Measurements from ENCODE around the gene FGF12.

The FGF12 gene

GRCh38 chr3:192128922-192129321 lies 598.4 kb downstream of the FGF12 start:
- H3K4me3 Mint-ChIP-seq = no peak overlapping the region
- no peaks in the 10 kb centered on the region for H3K27me3 Mint-ChIP-seq (ENCODE audit: low read depth)
- peak overlapping the region in 1 of 3 experiments; percentile 42 for H3K27ac Mint-ChIP-seq
- H3K9me3 Mint-ChIP-seq = peaks cover 8% of the 10 kb centered on the region
- H3K4me1 Mint-ChIP-seq = no peaks in the 10 kb centered on the region
- TF ChIP-seq CTCF (IDR thresholded peaks at IDR 0.05; ENCODE audit: unreplicated experiment in 3 of 3) = no peak
- H3K36me3 Mint-ChIP-seq (ENCODE audit: low read depth) = no peaks in the 10 kb centered on the region

- H3K36me3 Mint-ChIP-seq (ENCODE audit: low read depth) = no peaks in the 10 kb centered on the region
These were observed 599.3 kb downstream of the FGF12 start for GRCh38 chr3:192128060-192128459.

GRCh38 chr3:192122832-192123594 lies 604.3 kb downstream of the FGF12 start:
- no peak for TF ChIP-seq CTCF (IDR thresholded peaks at IDR 0.05; ENCODE audit: unreplicated experiment in 3 of 3)
- no peaks in the 10 kb centered on the region for H3K9me3 Mint-ChIP-seq
- H3K4me1 Mint-ChIP-seq = no peaks in the 10 kb centered on the region
- H3K4me3 Mint-ChIP-seq = no peak overlapping the region
- no peaks in the 10 kb centered on the region for H3K27me3 Mint-ChIP-seq (ENCODE audit: low read depth)
- H3K27ac Mint-ChIP-seq = no peak overlapping the region
- H3K36me3 Mint-ChIP-seq (ENCODE audit: low read depth) = no peaks in the 10 kb centered on the region

More at GRCh38 chr3:192128060-192128459, 599.3 kb downstream of the FGF12 start:
- TF ChIP-seq CTCF (IDR thresholded peaks at IDR 0.05; ENCODE audit: unreplicated experiment in 3 of 3) = no peak
- Mint-ChIP-seq H3K9me3 (peaks cover 8% of the 10 kb centered on the region), H3K4me1 (no peaks in the 10 kb centered on the region), H3K27ac (peak overlapping the region in 1 of 3 experiments; percentile 70), H3K4me3 (no peak overlapping the region), H3K27me3 (ENCODE audit: low read depth) (no peaks in the 10 kb centered on the region)

- Mint-ChIP-seq H3K36me3 (ENCODE audit: low read depth) (no peaks in the 10 kb centered on the region), H3K27ac (no peak overlapping the region), H3K27me3 (ENCODE audit: low read depth) (no peaks in the 10 kb centered on the region), H3K4me3 (no peak overlapping the region), H3K9me3 (peaks cover 3% of the 10 kb centered on the region), H3K4me1 (no peaks in the 10 kb centered on the region)
- no peak for TF ChIP-seq CTCF (IDR thresholded peaks at IDR 0.05; ENCODE audit: unreplicated experiment in 3 of 3)
These were observed 605.4 kb downstream of the FGF12 start for GRCh38 chr3:192121923-192122322.

- Mint-ChIP-seq H3K9me3 (peaks cover 2% of the 10 kb centered on the region), H3K27me3 (ENCODE audit: low read depth) (no peaks in the 10 kb centered on the region), H3K4me3 (no peak overlapping the region), H3K27ac (no peak overlapping the region), H3K4me1 (no peaks in the 10 kb centered on the region), H3K36me3 (ENCODE audit: low read depth) (no peaks in the 10 kb centered on the region)
- TF ChIP-seq CTCF (IDR thresholded peaks at IDR 0.05; ENCODE audit: unreplicated experiment in 3 of 3) = no peak
These were observed 618.5 kb downstream of the FGF12 start for GRCh38 chr3:192108820-192109219.

- no peaks in the 10 kb centered on the region for H3K4me1 Mint-ChIP-seq
- no peaks in the 10 kb centered on the region for H3K27me3 Mint-ChIP-seq (ENCODE audit: low read depth)
- H3K4me3 Mint-ChIP-seq = no peak overlapping the region
- H3K36me3 Mint-ChIP-seq (ENCODE audit: low read depth) = no peaks in the 10 kb centered on the region
- no peaks in the 10 kb centered on the region for H3K9me3 Mint-ChIP-seq
- TF ChIP-seq CTCF (IDR thresholded peaks at IDR 0.05; ENCODE audit: unreplicated experiment in 3 of 3) = no peak
- H3K27ac Mint-ChIP-seq = no peak overlapping the region
These were observed 620.8 kb downstream of the FGF12 start for GRCh38 chr3:192106543-192106942.
